Heart right ventricle (tissue), 16 donors: Measurements from ENCODE around the gene IL12RB2. TPM values are rescaled to one million over a fixed set of nuclear protein-coding genes. Genes with fewer than 3 reads are reported as not detected.
A peak's percentile ranks its signal among the peaks of the same experiment; 100 is the strongest.

Source experiments
- ATAC-seq, 8 donors: fragments of 200-7000 bp; cut with Tn5 transposase; one replicate each; pipeline ENCODE4 v1.9.1; 2020; ENCODE audit warnings: mild to moderate bottlenecking in 8 of 8, moderate library complexity in 8 of 8, moderate number of reproducible peaks in 1 of 8
- DNase-seq, 2 donors: peaks; one replicate each; pipeline ENCODE4 v3.0.0-alpha.2; 2020
- H3K27ac ChIP-seq, 10 donors: fragments of 200-600 bp; sonication (generic) in 2 of 10; one replicate each; pipeline versions ENCODE4 v1.5.0 to v1.8.0; 2020 to 2022; ENCODE audit warnings: mild to moderate bottlenecking in 3 of 10
- H3K27me3 ChIP-seq, 7 donors: fragments of 200-600 bp; one replicate each; pipeline ENCODE4 v1.8.0; 2021 to 2022; ENCODE audit warnings: mild to moderate bottlenecking in 2 of 7
- H3K36me3 ChIP-seq, 9 donors: fragments of 200-600 bp; sonication (generic) in 1 of 9; one replicate each; pipeline versions ENCODE4 v1.5.0 to v1.8.0; 2020 to 2022; ENCODE audit warnings: mild to moderate bottlenecking in 2 of 9
- H3K4me1 ChIP-seq, 9 donors: fragments of 200-600 bp; sonication (generic) in 1 of 9; one replicate each; pipeline versions ENCODE4 v1.5.0 to v1.8.0; 2020 to 2022; ENCODE audit warnings: mild to moderate bottlenecking in 4 of 9
- H3K4me3 ChIP-seq, 10 donors: fragments of 200-600 bp; sonication (generic) in 2 of 10; one replicate each; pipeline versions ENCODE4 v1.5.0 to v1.8.0; 2020 to 2022; ENCODE audit warnings: mild to moderate bottlenecking in 7 of 10, moderate library complexity in 2 of 10
- H3K9me3 ChIP-seq, 11 donors: fragments of 200-600 bp in 10 of 11; sonication (generic) in 2 of 11; one replicate each; pipeline versions ENCODE4 v1.5.0 to v1.8.0; 2013 to 2022; ENCODE audit warnings: mild to moderate bottlenecking in 2 of 11, control low read depth in 1 of 11, moderate library complexity in 1 of 11
- WGBS, 2 donors: extraction: QIAGEN DNeasy Blood & Tissue Kit; methylation state at CpG; one replicate each; pipeline ENCODE4 v1.1.7; 2013; ENCODE audit warnings: inconsistent platforms in 1 of 2; 5-methylcytosine and 5-hydroxymethylcytosine counted together
- intact Hi-C, 10 donors: fragments of 100-400 bp; cut with DNase I; formaldehyde crosslinking; loops; one replicate each; pipeline versions ENCODE4 v1.11.1 to v1.14.2; 2022
- polyA plus RNA-seq, 2 donors: library from polyadenylated mRNA; stranded (reverse); fragments of 200-250 nt; gene quantifications; one replicate each; pipeline ENCODE4 v1.2.3, GENCODE V29; 2013
- total RNA-seq, 10 donors: library from RNA; stranded (reverse); fragmentation: NEBNext Ultra II Directional in 3 of 10; extraction: Animal tissue kit (Norgen Biotek cat#: 25700) in 3 of 10; gene quantifications; one replicate each; pipeline versions ENCODE4 v1.2.1 to v1.2.4, GENCODE V29; 2021 to 2023
- TF ChIP-seq, protein P1 (sequence below), 9 donors: fragments of 200-600 bp; sonication (generic) in 2 of 9; IDR thresholded peaks; one replicate each; pipeline versions ENCODE4 v1.5.0 to v1.8.0; 2021 to 2022; ENCODE audit warnings: antibody characterized with exemption in 9 of 9, mild to moderate bottlenecking in 5 of 9, moderate library complexity in 1 of 9
- donor health status: Arrhythmogenic right ventricular cardiomyopathy.
- donor health status: ischemic (EF 13 %, LVEDD 7.1; RV severe dilation, severe dysfunction).
- donor health status: healthy with polysubstance abuse.
- donor health status: DM: no; HTN: yes; CAD: no.
- donor health status: DM: no; HTN: no; CAD: no.
- donor health status: ischemic (EF 25% LVEDD 6.9; RV normal size, moderate dysfunction).
- donor health status: ischemic (EF 25% LVEDD 5.7; RV mildly dilated, moderate dysfunction).
- donor health status: healthy.
- donor health status: DM: yes; HTN: yes; CAD: no.
- donor health status: Ischemic cardiomyopathy.
- donor health status: ischemic (EF 35%, LVEDD 5.7; RV mildly dilated, moderate dysfunction).
- donor health status: nonischemic (EF 11% LVEDD 7.7; RV severe dilation, severe dysfunction).
- donor health status: DM: yes; HTN: yes; CAD: no.
- donor health status: PGD.
- donor health status: ischemic (EF 29% LVEDD 5.4; RV normal size, mild dysfunction).
- donor health status: nonischemic (EF 23%, LVEDD 6.1; RV moderate dilation, normal function).

Gene IL12RB2
- total and polyA plus RNA-seq, 12 donors: 0.09 to 1.2 (median 0.22) TPM; not detected in 1

DNA sequence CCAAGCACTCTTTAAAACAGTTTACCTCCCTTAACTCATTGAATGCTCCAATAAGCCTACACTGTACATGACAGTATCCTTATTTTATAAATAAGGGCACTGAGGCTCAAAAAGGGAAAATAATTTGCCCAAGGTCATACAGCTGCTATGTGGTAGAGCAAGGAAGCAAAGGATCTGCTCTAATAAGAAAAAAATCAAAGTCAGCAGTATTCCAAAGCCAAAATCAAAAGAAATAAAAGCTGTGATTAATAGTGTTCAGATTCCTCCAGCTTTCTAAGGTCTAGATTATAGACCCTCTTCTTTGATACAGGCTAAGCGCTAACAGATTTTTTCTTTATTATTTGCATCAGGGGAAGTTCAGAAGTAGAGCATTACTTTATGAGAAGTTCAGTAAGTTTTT is 39.3 kb downstream of the IL12RB2 start:
- intact Hi-C loops: loop anchor here in 9 of 10 donors (1.0 to 5.0 kb wide), 5 partner anchors 140 to 155 kb away; no protein-coding TSS in a partner anchor
- no peak for ATAC-seq

DNA sequence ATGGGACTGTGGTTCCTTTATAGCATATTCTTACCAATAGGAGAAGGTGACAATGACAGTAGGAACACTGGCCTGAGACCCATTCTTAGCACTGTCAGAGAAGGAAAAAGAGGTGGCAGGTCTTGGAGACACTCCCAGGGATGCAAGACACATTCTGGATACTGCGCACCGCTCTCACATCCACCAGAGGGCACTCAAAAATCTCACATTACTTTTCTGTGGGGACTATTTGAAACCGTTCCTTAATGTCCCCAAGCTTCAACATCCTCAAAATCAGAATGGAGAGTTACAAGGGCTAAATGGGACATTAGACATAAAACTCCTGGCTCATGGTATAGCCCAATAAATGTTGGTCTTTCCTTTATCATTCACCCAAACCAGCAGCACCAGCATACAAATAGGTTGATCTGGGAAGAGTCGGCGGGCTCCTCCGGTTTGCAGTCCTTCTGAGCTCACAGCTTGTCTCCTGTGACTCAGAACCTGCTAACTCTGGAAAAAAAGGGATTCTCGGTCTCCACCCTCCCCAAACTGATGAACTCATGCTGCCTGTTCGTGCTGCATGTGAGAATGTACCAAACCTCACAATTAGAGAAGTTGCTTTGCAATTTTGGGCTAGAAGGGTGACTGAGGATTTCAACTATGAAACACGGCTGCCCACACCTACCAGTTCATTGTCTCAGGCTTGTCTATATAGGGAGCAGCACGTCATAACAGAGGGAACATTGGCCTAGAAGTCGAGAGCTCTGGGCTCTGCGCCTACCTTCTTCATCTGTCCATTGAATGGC is 40.2 kb downstream of the IL12RB2 start:
- Histone ChIP-seq H3K9me3 (no peaks in the 10 kb centered on the region), H3K4me1 (peaks cover 0 to 4% (median 0%) of the 10 kb centered on the region in 9 donors), H3K36me3 (no peaks in the 10 kb centered on the region), H3K27me3 (no peaks in the 10 kb centered on the region), H3K4me3 (no peak overlapping the region), H3K27ac (no peak overlapping the region)
- ATAC-seq (peak in 7 of 8 donors; percentile 76 to 89 (median 82)), DNase-seq (peak; percentile 20 to 46)
- WGBS, 2 donors: 53 to 55% methylated on average over 12 of the region's 12 CpGs
- TF ChIP-seq, protein P1, sequence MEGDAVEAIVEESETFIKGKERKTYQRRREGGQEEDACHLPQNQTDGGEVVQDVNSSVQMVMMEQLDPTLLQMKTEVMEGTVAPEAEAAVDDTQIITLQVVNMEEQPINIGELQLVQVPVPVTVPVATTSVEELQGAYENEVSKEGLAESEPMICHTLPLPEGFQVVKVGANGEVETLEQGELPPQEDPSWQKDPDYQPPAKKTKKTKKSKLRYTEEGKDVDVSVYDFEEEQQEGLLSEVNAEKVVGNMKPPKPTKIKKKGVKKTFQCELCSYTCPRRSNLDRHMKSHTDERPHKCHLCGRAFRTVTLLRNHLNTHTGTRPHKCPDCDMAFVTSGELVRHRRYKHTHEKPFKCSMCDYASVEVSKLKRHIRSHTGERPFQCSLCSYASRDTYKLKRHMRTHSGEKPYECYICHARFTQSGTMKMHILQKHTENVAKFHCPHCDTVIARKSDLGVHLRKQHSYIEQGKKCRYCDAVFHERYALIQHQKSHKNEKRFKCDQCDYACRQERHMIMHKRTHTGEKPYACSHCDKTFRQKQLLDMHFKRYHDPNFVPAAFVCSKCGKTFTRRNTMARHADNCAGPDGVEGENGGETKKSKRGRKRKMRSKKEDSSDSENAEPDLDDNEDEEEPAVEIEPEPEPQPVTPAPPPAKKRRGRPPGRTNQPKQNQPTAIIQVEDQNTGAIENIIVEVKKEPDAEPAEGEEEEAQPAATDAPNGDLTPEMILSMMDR (IDR thresholded peaks at IDR 0.05): peak; percentile 46 to 84 (median 76)
- intact Hi-C loops: loop anchor here (1.0 to 5.0 kb wide), 6 partner anchors 139 to 154 kb away; no protein-coding TSS in a partner anchor

More for the DNA sequence above, 39.3 kb downstream of the IL12RB2 start:
- Histone ChIP-seq H3K27me3 (no peaks in the 10 kb centered on the region), H3K36me3 (no peaks in the 10 kb centered on the region), H3K9me3 (no peaks in the 10 kb centered on the region), H3K4me1 (peaks cover 0 to 4% (median 0%) of the 10 kb centered on the region in 9 donors), H3K27ac (no peak overlapping the region), H3K4me3 (no peak overlapping the region)
- TF ChIP-seq, protein P1 (IDR thresholded peaks at IDR 0.05): no peak
- no peak for DNase-seq
- WGBS, 2 donors: 98 to 100% methylated on average over 1 of the region's 1 CpG

DNA sequence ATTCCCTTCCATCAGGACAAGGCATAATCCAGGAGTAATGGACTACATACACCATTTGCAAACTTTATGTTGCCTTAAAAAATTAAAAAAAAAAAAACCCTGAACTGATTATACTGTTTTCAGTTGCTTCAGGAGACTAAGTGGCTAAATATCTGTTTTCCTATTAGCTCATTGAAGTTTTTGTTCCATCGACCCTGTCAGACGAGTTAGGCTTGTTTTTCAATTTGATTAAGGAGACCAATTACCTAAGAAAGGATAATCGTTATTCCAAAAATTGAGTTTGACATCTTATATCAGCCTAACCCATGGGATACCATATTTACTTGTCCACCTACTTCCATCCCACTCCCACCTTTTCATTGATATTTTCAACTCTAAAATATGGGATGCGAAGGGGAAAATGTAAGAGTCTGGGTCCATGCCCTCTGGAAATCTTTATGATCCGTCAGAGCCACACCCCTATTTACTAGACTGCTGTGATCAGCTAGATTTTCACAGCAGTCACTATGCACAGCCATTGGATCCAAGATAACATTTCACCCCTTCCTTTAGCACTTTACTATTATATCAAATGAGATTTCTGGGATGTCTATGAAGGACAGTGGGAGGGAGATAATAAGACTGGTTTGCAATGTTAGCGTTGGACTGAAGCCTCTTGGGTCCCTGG is 41.0 kb downstream of the IL12RB2 start:
- DNase-seq (no peak), ATAC-seq (no peak)
- Histone ChIP-seq H3K4me1 (peaks cover 0 to 4% (median 0%) of the 10 kb centered on the region in 9 donors), H3K36me3 (no peaks in the 10 kb centered on the region), H3K9me3 (no peaks in the 10 kb centered on the region), H3K27ac (no peak overlapping the region), H3K27me3 (no peaks in the 10 kb centered on the region), H3K4me3 (no peak overlapping the region)
- TF ChIP-seq, protein P1 (IDR thresholded peaks at IDR 0.05): no peak
- WGBS, 2 donors: 81 to 86% methylated on average over 6 of the region's 6 CpGs
- intact Hi-C loops: loop anchor here (1.0 to 5.0 kb wide), 5 partner anchors 139 to 154 kb away; no protein-coding TSS in a partner anchor

DNA sequence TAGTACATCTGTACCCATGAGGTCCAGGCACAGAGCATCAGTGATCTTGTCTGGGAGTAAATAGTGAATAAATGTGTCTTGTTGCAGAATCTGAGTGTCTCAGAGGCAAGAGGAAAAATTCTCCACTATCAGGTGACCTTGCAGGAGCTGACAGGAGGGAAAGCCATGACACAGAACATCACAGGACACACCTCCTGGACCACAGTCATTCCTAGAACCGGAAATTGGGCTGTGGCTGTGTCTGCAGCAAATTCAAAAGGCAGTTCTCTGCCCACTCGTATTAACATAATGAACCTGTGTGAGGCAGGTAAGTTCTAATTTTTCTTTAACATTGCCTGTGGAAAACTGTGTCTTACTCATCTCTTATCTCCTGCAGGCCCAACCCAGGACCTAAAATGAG is 43.1 kb downstream of the IL12RB2 start:
- intact Hi-C loops: no loop called here
- Histone ChIP-seq H3K4me1 (peaks cover 0 to 4% (median 0%) of the 10 kb centered on the region in 9 donors), H3K4me3 (no peak overlapping the region), H3K36me3 (no peaks in the 10 kb centered on the region), H3K27ac (no peak overlapping the region), H3K9me3 (no peaks in the 10 kb centered on the region), H3K27me3 (no peaks in the 10 kb centered on the region)
- TF ChIP-seq, protein P1 (IDR thresholded peaks at IDR 0.05): no peak
- 61 to 83% methylated on average over 2 of the region's 2 CpGs for WGBS, 2 donors
- ATAC-seq (no peak), DNase-seq (no peak)
